T-cell (primary cell): ENCODE measurements around the gene KIAA0319L. TPM values are rescaled to one million over a fixed set of nuclear protein-coding genes. Genes with fewer than 3 reads are reported as not detected.

Experiments
- ATAC-seq, 4 experiments: fragments of 200-7000 bp in 3 of 4; fragments of 150-1000 bp in 1 of 4; cut with Tn5 transposase; replicated peaks in 1 of 4; 1 replicate in 3 of 4; 2 replicates in 1 of 4; pipeline ENCODE4 v1.10.0; 2021; ENCODE audit warnings: moderate library complexity in 3 of 4, mild to moderate bottlenecking in 2 of 4, moderate number of reproducible peaks in 1 of 4
- CTCF ChIA-PET, 2 donors: fragments of 300-600 bp; sonication (Branson Sonifier 250); formaldehyde crosslinking; loops; one replicate each; lab custom pipeline; 2022; ENCODE audit warnings: antibody characterized with exemption in 2 of 2; lab: Charles Lee
- POLR2A ChIA-PET, 2 donors: fragments of 300-600 bp; sonication (Branson Sonifier 250); formaldehyde crosslinking; loops; one replicate each; lab custom pipeline; 2022; ENCODE audit warnings: antibody characterized with exemption in 2 of 2; lab: Charles Lee
- DNase-seq, 35 experiments: peaks; one replicate each; pipeline versions ENCODE4 v3.0.0 to v3.0.0-alpha.2; 2013 to 2023
- H3K27ac ChIP-seq: one replicate; pipeline ENCODE4 v1.5.1; 2013; ENCODE audit warnings: low read length
- H3K27me3 ChIP-seq, 2 experiments: replicated peaks in 1 of 2; 1 replicate in 1 of 2; 2 replicates in 1 of 2; pipeline versions ENCODE4 v1.6.1 to v1.7.0; 2013; ENCODE audit warnings: low read length in 1 of 2, mixed read lengths in 1 of 2; ENCODE audit not compliant: control insufficient read depth in 2 of 2, insufficient read depth in 2 of 2; ENCODE audit errors: extremely low read depth in 1 of 2
- H3K36me3 ChIP-seq, 2 donors: 1 replicate in 1 of 2; 2 replicates in 1 of 2; pipeline versions ENCODE4 v1.6.1 to v1.7.0; 2013; ENCODE audit warnings: low read length in 1 of 2; ENCODE audit not compliant: control insufficient read depth in 2 of 2, insufficient read depth in 1 of 2; ENCODE audit errors: extremely low read depth in 1 of 2
- H3K4me1 ChIP-seq, 2 experiments: 1 replicate in 1 of 2; 2 replicates in 1 of 2; pipeline versions ENCODE4 v1.6.1 to v1.7.0; 2013; ENCODE audit warnings: low read length in 2 of 2, mixed read lengths in 1 of 2; ENCODE audit not compliant: insufficient read depth in 2 of 2, control insufficient read depth in 1 of 2; ENCODE audit errors: extremely low read depth in 1 of 2
- H3K4me3 ChIP-seq, 2 donors: 1 replicate in 1 of 2; 2 replicates in 1 of 2; pipeline versions ENCODE4 v1.5.1 to v1.7.0; 2013; ENCODE audit warnings: mild to moderate bottlenecking in 2 of 2, low read length in 1 of 2, moderate library complexity in 1 of 2; ENCODE audit not compliant: control insufficient read depth in 1 of 2; ENCODE audit errors: extremely low read depth in 1 of 2
- H3K9me3 ChIP-seq: 2 replicates; pipeline ENCODE4 v1.7.0; 2013
- H3K27ac Mint-ChIP-seq, 2 donors: one replicate each; pipeline ENCODE4 v1.8.0; 2020 to 2021; ENCODE audit warnings: mild to moderate bottlenecking in 2 of 2, mixed read lengths in 2 of 2
- H3K27me3 Mint-ChIP-seq, 2 donors: one replicate each; pipeline ENCODE4 v1.8.0; 2021 to 2022; ENCODE audit warnings: mixed read lengths in 2 of 2
- H3K36me3 Mint-ChIP-seq: one replicate; pipeline ENCODE4 v1.8.0; 2021; ENCODE audit warnings: mixed read lengths
- H3K4me1 Mint-ChIP-seq, 3 donors: one replicate each; pipeline ENCODE4 v1.8.0; 2020 to 2022; ENCODE audit warnings: mixed read lengths in 3 of 3, mild to moderate bottlenecking in 1 of 3
- H3K4me3 Mint-ChIP-seq, 3 donors: one replicate each; pipeline ENCODE4 v1.8.0; 2020 to 2022; ENCODE audit warnings: mild to moderate bottlenecking in 3 of 3, mixed read lengths in 3 of 3, moderate library complexity in 3 of 3
- H3K9me3 Mint-ChIP-seq, 3 donors: one replicate each; pipeline ENCODE4 v1.8.0; 2020 to 2022; ENCODE audit warnings: mixed read lengths in 3 of 3
- WGBS: methylation state at CpG from one replicate; pipeline ENCODE4 v1.1.5; 2013; ENCODE audit warnings: missing lambda C conversion rate; ENCODE audit not compliant: insufficient coverage; 5-methylcytosine and 5-hydroxymethylcytosine counted together
- total RNA-seq, 35 experiments: library from RNA in 6 of 35; stranded (reverse) in 6 of 35; fragments of 120-200 nt in 1 of 35; gene quantifications; one replicate each; pipeline versions ENCODE4 v1.2.1 to v1.2.4 and lab custom pipeline; 2013 to 2026

KIAA0319L gene
- total RNA-seq, 5 donors from 2014 or later (not counting 1 experiment from before 2014, with no cell fraction given), result 60.8 to 73.7 (median 63.7) TPM

GRCh38 chr1:35431173-35431599, 126.0 kb downstream of the KIAA0319L start:
- Mint-ChIP-seq H3K36me3 (peaks cover 48% of the 10 kb centered on the region), H3K4me3 (no peak overlapping the region), H3K9me3 (no peaks in the 10 kb centered on the region), H3K27ac (peak overlapping the region; percentile 31 to 53), H3K4me1 (peaks cover 11 to 17% (median 14%) of the 10 kb centered on the region in 3 donors), H3K27me3 (no peaks in the 10 kb centered on the region)
- POLR2A ChIA-PET, result interaction anchor here in 1 of 2 donors (0.6 kb wide), 1 partner anchor 689 kb away, joined by 3 read pairs; no protein-coding TSS in a partner anchor
- Histone ChIP-seq H3K9me3 (no peaks in the 10 kb centered on the region), H3K4me3 (no peak overlapping the region), H3K27ac (no peak overlapping the region), H3K4me1 (peaks cover 0 to 2% of the 10 kb centered on the region in 2 experiments), H3K27me3 (no peaks in the 10 kb centered on the region), H3K36me3 (peaks cover 12 to 28% of the 10 kb centered on the region in 2 donors)
- no peak for DNase-seq
- WGBS, result 27% methylated on average over 4 of the region's 7 CpGs
- CTCF ChIA-PET, result no interaction called here
- peak in 1 of 4 experiments; percentile 18 for ATAC-seq

GRCh38 chr1:35430762-35431161, 126.4 kb downstream of the KIAA0319L start:
- no peaks in the 10 kb centered on the region for H3K27me3 Mint-ChIP-seq
- Histone ChIP-seq H3K4me1 (peaks cover 0 to 2% of the 10 kb centered on the region in 2 experiments), H3K27ac (no peak overlapping the region), H3K4me3 (no peak overlapping the region), H3K36me3 (peaks cover 12 to 24% of the 10 kb centered on the region in 2 donors), H3K27me3 (no peaks in the 10 kb centered on the region), H3K9me3 (no peaks in the 10 kb centered on the region)
- WGBS, result 100% methylated on average over 1 of the region's 4 CpGs
- ATAC-seq (no peak), DNase-seq (no peak)
- ChIA-PET POLR2A (interaction anchor here in 1 of 2 donors (0.6 kb wide), 1 partner anchor 688 kb away, joined by 3 read pairs; no protein-coding TSS in a partner anchor), CTCF (no interaction called here)
- no peaks in the 10 kb centered on the region for H3K9me3 Mint-ChIP-seq
- peaks cover 11 to 19% (median 14%) of the 10 kb centered on the region in 3 donors for H3K4me1 Mint-ChIP-seq
- no peak overlapping the region for H3K4me3 Mint-ChIP-seq
- H3K36me3 Mint-ChIP-seq, result peaks cover 44% of the 10 kb centered on the region
- H3K27ac Mint-ChIP-seq, result no peak overlapping the region

DNA sequence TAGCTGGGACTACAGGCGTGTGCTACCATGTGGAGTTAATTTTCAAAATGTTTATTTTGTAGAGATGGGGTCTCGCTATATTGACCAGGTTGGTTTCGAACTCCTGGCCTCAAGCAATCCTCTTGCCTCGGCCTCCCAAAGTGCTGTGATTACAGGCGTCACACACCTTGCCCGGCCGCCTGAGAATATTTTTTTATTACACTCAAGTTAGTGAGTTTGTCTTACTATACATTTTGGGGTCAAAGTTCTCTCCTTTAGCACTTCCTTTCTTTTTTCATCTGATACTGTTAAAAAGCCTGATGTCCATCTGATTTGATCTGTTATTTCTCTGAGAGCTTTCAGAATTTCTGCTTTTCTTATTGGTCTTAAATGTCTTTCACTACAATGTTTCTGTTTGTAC, 128.8 kb downstream of the KIAA0319L start:
- Mint-ChIP-seq H3K4me1 (peaks cover 9 to 23% (median 14%) of the 10 kb centered on the region in 3 donors), H3K9me3 (no peaks in the 10 kb centered on the region), H3K27ac (no peak overlapping the region), H3K36me3 (peaks cover 24% of the 10 kb centered on the region), H3K4me3 (no peak overlapping the region), H3K27me3 (no peaks in the 10 kb centered on the region)
- ChIA-PET POLR2A (no interaction called here), CTCF (no interaction called here)
- Histone ChIP-seq H3K36me3 (peaks cover 0 to 8% of the 10 kb centered on the region in 2 donors), H3K4me1 (no peaks in the 10 kb centered on the region), H3K4me3 (no peak overlapping the region), H3K27me3 (no peaks in the 10 kb centered on the region), H3K27ac (no peak overlapping the region), H3K9me3 (no peaks in the 10 kb centered on the region)
- WGBS, result no CpG with 5 or more reads among the region's 7 CpGs
- no peak for ATAC-seq
- DNase-seq, result no peak

- ChIA-PET POLR2A (no interaction called here), CTCF (no interaction called here)
- Histone ChIP-seq H3K4me1 (no peaks in the 10 kb centered on the region), H3K4me3 (no peak overlapping the region), H3K36me3 (no peaks in the 10 kb centered on the region), H3K27me3 (no peaks in the 10 kb centered on the region), H3K27ac (no peak overlapping the region), H3K9me3 (no peaks in the 10 kb centered on the region)
- WGBS, result no CpG with 5 or more reads among the region's 2 CpGs
- DNase-seq (no peak), ATAC-seq (no peak)
- Mint-ChIP-seq H3K27ac (peak overlapping the region in 1 of 2 donors; percentile 62), H3K4me3 (no peak overlapping the region), H3K4me1 (peaks cover 1 to 9% (median 3%) of the 10 kb centered on the region in 3 donors), H3K27me3 (no peaks in the 10 kb centered on the region), H3K36me3 (peaks cover 25% of the 10 kb centered on the region), H3K9me3 (no peaks in the 10 kb centered on the region)
Observed at GRCh38 chr1:35426097-35426586, 131.1 kb downstream of the KIAA0319L start.

DNA sequence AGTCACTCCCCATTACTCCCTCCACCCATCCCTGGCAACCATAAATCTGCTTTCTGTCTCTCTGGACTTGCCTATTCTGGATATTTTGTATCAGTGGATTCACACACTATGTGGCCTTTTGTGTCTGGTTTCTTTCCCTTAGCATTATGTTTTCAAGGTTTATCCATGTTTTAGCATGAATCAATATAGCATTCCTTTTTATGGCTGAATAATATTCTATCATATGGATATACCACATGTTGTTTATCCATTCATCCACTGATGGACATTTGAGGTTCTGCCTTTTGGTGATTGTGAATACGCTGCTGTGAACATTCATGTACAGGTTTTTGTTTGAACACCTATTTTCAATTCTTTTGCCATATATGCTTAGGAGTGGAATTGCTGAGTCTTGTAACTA, 148.3 kb downstream of the KIAA0319L start:
- H3K4me3 ChIP-seq, result no peak overlapping the region
- H3K27ac ChIP-seq, result no peak overlapping the region
- ATAC-seq (no peak), DNase-seq (no peak)
- Mint-ChIP-seq H3K4me3 (no peak overlapping the region), H3K27me3 (no peaks in the 10 kb centered on the region), H3K9me3 (no peaks in the 10 kb centered on the region), H3K4me1 (no peaks in the 10 kb centered on the region), H3K27ac (no peak overlapping the region), H3K36me3 (peaks cover 57% of the 10 kb centered on the region)
- H3K27me3 ChIP-seq, result no peaks in the 10 kb centered on the region
- H3K4me1 ChIP-seq, result no peaks in the 10 kb centered on the region
- H3K36me3 ChIP-seq, result peaks cover 2 to 43% of the 10 kb centered on the region in 2 donors
- WGBS, result no CpG with 5 or more reads among the region's 1 CpG
- POLR2A ChIA-PET, result no interaction called here
- CTCF ChIA-PET, result no interaction called here
- H3K9me3 ChIP-seq, result no peaks in the 10 kb centered on the region

- Histone ChIP-seq H3K36me3 (peaks cover 2 to 43% of the 10 kb centered on the region in 2 donors), H3K27ac (no peak overlapping the region), H3K27me3 (no peaks in the 10 kb centered on the region), H3K4me3 (no peak overlapping the region), H3K4me1 (no peaks in the 10 kb centered on the region), H3K9me3 (no peaks in the 10 kb centered on the region)
- H3K27ac Mint-ChIP-seq, result no peak overlapping the region
- CTCF ChIA-PET, result interaction anchor here (0.5 to 0.6 kb wide), 2 partner anchors 133 to 206 kb away, joined by 3 read pairs; no protein-coding TSS in a partner anchor
- H3K36me3 Mint-ChIP-seq, result peaks cover 56% of the 10 kb centered on the region
- no peaks in the 10 kb centered on the region for H3K27me3 Mint-ChIP-seq
- DNase-seq (no peak), ATAC-seq (no peak)
- no peak overlapping the region for H3K4me3 Mint-ChIP-seq
- POLR2A ChIA-PET, result no interaction called here
- H3K9me3 Mint-ChIP-seq, result no peaks in the 10 kb centered on the region
- no CpG with 5 or more reads among the region's 4 CpGs for WGBS
- H3K4me1 Mint-ChIP-seq, result no peaks in the 10 kb centered on the region
Observed at GRCh38 chr1:35407743-35408142, 149.5 kb downstream of the KIAA0319L start.
